ENCODE results near the gene OOSP2.

DNA sequence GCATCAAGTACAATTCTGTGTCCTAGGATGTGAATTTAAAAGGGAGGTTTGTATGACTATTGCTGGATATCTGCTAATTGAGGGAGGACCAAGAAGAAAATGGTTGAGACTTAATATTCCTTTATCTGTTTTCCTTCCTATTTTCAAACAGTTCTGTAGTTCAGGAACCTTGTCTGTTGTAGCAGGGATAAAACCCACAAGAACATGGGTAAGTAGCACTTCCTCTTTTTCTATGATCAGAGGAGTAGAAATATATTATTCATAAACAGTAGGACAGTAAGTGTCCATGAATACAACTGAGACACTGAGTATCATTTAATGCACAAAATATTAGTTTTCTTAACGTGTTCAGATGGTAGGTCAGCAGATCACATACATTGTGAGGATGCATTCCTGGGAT lies 23.9 kb downstream of the OOSP2 start:
- TF ChIP-seq, protein P1, sequence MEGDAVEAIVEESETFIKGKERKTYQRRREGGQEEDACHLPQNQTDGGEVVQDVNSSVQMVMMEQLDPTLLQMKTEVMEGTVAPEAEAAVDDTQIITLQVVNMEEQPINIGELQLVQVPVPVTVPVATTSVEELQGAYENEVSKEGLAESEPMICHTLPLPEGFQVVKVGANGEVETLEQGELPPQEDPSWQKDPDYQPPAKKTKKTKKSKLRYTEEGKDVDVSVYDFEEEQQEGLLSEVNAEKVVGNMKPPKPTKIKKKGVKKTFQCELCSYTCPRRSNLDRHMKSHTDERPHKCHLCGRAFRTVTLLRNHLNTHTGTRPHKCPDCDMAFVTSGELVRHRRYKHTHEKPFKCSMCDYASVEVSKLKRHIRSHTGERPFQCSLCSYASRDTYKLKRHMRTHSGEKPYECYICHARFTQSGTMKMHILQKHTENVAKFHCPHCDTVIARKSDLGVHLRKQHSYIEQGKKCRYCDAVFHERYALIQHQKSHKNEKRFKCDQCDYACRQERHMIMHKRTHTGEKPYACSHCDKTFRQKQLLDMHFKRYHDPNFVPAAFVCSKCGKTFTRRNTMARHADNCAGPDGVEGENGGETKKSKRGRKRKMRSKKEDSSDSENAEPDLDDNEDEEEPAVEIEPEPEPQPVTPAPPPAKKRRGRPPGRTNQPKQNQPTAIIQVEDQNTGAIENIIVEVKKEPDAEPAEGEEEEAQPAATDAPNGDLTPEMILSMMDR (IDR thresholded peaks at IDR 0.05): no peak
- TF ChIP-seq POLR2A (IDR thresholded peaks at IDR 0.05): no peak
